ELR (cell line): Measurements from ENCODE around the gene UFSP1.
"Not testable (repeated sequence)": the region's sequence is repeated elsewhere in the genome, so short reads cannot be mapped to it uniquely, and the experiment has no call there.

Experiments
- DNase-seq: peaks from one replicate; pipeline ENCODE4 v3.0.0-alpha.2; 2015; ENCODE audit warnings: low read depth

UFSP1 gene

GRCh38 chr7:100859856-100860255 is 29.7 kb downstream of the UFSP1 start:
- DNase-seq, result no peak

- no peak for DNase-seq
Measured at GRCh38 chr7:100856871-100857282, 32.6 kb downstream of the UFSP1 start.

GRCh38 chr7:100855515-100855914 is 34.0 kb downstream of the UFSP1 start:
- DNase-seq, result no peak

- DNase-seq, result not testable (repeated sequence)
Measured at GRCh38 chr7:100854899-100855298, 34.6 kb downstream of the UFSP1 start.

GRCh38 chr7:100854146-100854895 is 35.2 kb downstream of the UFSP1 start:
- no peak for DNase-seq

GRCh38 chr7:100852048-100852872 is 37.3 kb downstream of the UFSP1 start, which contains the start of gene SLC12A9:
SLC12A9 (plus strand) TSS chr7:100852713; CDS start chr7:100854198, 1,485 bp downstream.
- DNase-seq, result peak; percentile 92

GRCh38 chr7:100847360-100847759 is 42.2 kb downstream of the UFSP1 start:
- no peak for DNase-seq

GRCh38 chr7:100840470-100841100 is 48.9 kb downstream of the UFSP1 start:
- DNase-seq, result no peak

GRCh38 chr7:100839361-100839760 is 50.2 kb downstream of the UFSP1 start:
- no peak for DNase-seq
